HG03439 (cell line): Measurements from ENCODE around the gene SLC25A17.
"Not testable (repeated sequence)": the region's sequence is repeated elsewhere in the genome, so short reads cannot be mapped to it uniquely, and the experiment has no call there.

Experiments
- ATAC-seq: cut with Tn5 transposase; IDR thresholded peaks from one replicate; pipeline ENCODE4 v1.9.1; 2021; ENCODE audit warnings: mild to moderate bottlenecking, moderate library complexity; ENCODE audit not compliant: unreplicated experiment

The SLC25A17 gene

DNA sequence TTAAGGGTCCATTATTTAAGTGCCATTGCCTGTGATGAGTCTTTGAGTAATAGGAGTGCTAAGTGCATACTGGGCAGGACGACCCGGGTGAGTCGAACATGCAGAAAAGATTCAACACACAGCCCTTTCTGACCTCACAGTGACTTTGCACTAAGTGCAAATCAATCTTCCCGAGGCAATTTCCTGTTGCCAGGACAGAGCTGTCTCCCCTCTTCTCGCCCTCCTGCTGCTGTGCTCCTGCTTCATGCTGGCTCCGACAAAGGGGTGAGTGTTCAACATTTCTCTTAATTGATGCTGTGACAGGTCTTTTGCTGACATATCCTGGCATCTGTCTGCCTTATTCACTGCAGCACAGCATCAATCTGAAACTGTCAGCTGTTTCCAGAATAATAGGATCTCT is 97.9 kb downstream of the SLC25A17 start:
- ATAC-seq, result no peak

GRCh38 chr22:40720538-40721256 is 98.4 kb downstream of the SLC25A17 start:
- ATAC-seq, result no peak

- not testable (repeated sequence) for ATAC-seq
Observed at GRCh38 chr22:40720156-40720537, 99.0 kb downstream of the SLC25A17 start.
